Putamen (tissue), 1 donor: ENCODE results near the gene WWOX.

Source experiments
- DNase-seq: peaks from one replicate; pipeline ENCODE4 v3.0.0-alpha.2; 2016; ENCODE audit warnings: low spot score

WWOX gene

DNA sequence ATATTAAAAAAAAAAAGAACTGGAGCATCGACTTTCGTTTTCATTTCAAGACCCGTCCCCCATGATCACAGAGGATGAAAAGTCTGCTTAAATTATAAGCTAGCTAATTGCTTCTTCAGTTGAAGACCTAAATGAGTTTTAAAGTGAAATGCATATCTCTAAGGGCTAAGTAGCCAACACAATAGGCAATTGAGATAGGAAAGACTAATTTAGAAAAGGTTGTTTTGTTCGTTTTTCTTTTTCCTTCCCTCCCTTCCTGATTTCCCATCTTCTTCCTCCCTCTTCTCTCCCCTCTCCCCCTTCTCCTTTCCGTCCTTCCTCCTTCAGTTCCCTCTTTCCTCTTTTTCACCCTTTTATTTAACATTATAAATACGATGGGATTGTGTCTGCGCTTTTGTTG lies 377.2 kb downstream of the WWOX start:
- no peak for DNase-seq

DNA sequence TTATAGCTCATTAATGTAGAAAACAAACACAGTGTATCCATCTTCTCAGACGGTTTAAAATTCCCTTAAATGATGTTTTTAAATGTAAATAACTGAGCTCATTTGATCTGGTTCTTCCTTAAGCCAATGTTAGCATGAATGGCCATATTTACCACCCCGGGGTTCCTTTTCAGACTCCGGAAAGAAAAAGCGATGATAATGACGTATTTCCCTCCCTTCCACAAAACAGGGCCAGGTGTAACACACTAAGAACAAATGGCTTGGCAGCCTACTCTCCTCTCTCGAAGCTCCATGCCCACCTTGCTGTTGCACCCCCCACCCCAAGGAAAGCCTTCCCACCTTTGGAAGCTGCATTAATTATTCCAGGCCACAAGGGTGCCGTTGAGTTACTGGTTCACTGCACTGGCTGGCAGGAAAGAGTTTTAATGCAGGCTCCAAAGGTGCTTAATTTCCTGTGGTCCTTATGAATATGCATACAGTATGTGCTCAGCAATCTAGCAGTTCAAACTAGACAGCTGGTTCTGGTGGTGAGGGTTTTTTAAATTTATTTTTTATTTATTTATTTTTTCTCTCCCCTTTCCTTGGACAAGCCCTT lies 378.9 kb downstream of the WWOX start:
- DNase-seq, result no peak

DNA sequence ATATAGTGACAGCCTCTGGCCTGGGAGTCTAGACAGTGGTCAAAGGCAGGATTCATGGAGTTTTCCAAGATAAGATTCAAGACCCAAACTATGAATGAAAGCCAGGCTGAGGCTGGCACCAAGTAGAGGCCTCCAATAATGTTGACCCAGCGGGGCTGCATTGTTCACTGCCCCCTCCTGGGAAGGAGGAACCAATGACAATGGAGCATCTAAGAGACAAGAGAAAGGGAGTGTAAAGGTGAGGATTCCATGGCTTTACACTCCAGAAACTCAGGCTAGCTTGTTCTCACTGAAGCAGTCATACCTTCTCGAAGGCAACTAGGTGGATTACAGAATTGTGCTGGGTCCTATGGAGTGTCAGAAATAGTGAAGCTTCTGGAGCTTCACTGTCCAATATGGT lies 380.3 kb downstream of the WWOX start:
- no peak for DNase-seq

DNA sequence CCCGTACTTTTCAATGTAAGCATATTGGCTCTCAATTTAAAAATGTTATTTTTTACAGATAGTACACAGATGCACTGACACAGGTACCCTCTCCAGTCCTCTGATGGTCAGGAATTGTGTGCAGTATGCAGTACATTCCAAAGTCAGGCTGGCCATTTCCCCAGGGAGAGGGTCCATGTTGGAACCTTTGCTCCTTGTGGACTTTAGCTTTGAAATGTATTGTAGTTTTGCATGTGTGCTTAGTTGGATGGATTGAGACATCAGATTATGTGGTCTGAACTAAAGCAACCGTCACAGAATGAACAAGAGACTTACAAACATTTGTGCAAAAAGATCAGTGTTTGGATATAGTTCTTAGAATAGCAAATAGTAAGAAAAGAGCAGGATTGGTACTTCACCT lies 381.1 kb downstream of the WWOX start:
- no peak for DNase-seq

DNA sequence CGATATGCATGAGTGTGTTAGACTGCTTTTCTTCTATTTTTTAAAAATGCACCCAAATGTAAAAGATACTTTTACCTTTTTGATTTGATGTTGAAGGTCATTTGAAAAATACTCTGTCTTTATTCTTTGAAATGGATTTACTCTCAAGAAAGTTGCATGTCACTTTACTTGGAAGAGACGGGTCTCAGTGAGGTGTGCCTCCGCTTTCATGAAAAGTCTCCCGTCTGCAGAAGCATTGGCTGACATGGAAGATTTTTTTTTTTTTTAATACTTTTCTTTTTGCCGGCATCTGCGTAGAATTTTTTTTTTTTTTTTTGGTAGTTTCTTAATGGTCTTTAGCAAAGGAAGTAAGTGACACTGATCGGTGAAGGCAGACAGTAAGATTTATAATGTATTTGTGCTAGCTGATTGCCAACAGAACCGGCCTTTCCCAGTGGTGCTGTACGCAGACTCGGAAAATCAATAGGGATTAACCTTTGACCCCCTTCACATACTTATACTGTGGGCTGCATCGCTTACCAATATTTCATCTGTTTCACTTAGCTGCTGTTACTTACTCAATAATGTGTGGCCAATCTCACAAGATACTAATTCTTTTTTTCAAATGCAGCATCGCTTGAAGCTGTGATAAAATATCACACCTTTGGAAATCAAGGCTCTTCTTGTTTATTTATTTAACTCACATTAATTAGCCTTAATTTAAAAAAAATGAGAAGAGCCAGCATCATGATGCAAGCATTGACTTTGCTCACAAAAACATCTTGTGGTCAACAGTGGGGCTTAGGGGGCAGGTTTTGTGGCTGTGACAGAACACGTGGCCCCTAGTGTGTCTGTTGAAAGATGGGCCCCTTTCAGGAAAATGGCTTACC lies 383.9 kb downstream of the WWOX start:
- DNase-seq, result no peak

DNA sequence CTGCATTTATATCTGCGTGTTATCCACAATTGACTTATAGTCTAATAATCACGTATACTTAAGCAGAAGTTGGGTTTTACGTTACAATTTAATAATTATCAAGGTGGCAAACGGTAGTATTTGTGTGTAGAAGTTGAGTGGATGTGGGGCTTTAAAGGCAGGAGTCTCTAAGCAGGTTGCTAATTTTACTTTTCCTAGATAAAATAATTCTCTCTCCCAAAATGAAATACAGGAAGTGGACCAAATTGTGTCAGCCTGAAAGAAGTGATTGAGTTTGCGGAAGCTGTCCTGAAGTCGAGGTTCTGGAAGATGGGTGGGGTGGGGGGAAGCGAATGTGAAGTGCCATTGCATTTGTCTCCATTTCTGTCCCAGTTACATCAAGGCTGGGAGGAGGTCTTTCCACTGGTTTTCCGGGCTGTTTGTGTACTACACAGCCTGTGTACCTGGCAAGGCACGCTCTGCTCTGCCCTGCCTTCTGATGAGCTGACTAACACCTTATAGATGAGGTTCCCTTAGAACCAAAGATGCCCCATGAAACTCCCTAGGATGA lies 385.1 kb downstream of the WWOX start:
- DNase-seq, result no peak

DNA sequence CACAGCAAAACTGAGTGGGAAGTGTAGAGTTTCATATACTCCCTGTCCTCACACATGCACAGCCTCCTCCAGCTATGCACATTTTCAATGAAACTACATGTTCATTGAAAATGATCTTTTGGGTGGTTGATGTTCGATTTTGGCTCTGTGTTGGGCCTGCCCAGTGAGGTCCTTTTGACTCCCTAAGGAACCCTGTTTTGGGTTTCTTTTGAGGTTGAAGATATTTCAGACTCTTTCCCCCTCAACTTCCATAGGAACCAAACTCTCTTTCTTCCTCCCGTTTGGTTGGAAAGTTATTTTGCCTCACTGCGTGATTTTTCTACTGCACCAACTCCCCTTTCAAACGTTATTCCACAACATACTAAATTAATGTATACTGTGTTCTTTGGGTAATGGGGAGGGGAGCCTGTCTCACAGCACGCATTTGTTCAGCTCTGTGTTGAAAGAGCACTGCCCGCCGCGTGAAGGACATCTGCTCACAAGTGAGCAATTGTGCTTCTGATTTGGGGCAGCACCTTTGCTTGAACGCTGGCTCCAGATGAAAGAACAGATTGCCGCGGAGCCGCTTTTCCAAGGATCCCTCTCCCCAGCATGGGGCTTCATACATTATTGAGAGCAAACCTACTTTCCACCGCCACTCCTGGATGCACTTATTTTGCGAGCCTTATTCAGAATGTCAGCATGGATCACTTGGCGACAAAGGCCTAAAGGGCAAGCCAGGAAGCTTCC lies 385.9 kb downstream of the WWOX start:
- no peak for DNase-seq

DNA sequence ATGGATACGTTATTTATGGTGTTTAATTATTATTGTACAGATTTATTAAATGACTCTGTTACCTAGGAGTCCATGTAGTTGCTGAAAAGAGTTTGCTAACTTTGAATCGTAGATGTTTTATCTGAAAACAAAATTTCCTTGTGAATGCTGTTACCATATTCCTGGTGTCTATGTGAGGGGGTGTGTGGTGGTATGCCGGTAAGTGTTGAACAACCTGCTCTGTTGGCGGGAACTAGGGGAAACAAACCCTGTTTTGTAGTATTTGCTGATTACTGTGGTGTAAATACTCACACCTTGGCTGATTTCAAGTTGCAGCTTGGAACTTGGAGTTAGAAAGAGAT lies 386.4 kb downstream of the WWOX start:
- DNase-seq, result no peak

DNA sequence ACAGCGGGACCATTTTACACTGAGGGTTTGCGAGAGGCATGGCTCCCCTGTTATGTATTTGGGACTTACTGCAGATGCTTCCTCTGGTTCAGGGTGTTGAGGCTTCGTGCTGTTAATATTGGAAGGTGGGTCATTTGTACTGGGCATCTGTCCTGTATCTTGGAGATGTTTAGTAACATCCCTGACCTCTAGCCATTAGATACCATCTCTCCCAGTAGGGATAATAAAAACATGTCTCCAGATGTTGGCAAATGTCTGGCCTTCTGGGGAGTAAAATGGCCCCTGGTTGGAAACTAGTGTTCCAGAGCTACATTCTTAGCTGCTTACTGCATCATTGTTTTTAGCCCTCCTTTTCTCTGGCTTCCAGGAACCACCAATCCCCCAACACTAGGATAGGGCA lies 388.0 kb downstream of the WWOX start:
- no peak for DNase-seq

DNA sequence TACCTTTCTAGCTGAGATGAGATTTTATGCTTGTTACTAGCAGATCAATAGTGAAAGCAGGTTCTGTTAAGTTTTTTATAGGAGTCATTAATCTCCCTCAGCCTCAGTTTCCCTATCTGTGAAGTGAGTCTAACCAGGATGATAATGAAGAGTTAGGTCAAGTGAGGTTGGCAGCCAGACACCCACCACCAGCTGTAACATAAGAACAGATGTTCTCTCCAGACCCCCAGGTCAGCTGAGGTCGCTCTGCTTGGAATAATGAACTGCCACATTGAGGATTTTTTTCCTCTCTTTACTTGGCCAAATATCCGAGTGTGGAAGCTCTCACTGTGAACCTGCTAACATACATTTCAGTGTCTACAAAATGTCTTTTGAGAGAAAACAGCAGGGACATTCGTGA lies 389.6 kb downstream of the WWOX start:
- no peak for DNase-seq

DNA sequence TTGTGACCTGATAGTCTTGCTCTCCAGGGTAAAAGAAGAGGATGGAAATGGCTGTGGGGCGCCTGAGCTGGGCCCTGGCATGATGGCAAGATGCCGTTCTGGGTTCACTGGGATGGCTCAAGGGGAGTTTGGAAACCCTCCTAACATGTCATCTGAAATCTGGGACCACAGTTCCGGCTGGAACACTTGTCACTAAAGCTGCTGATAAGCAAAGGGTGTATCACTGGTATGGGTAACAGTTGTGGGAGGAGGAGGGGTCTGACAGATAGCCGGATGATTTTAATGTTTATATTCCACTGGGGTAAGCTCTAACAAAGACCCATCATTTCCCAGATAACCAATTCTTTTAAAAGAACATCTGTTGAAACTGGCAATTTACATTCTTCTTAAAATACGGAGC lies 390.2 kb downstream of the WWOX start:
- DNase-seq, result no peak

DNA sequence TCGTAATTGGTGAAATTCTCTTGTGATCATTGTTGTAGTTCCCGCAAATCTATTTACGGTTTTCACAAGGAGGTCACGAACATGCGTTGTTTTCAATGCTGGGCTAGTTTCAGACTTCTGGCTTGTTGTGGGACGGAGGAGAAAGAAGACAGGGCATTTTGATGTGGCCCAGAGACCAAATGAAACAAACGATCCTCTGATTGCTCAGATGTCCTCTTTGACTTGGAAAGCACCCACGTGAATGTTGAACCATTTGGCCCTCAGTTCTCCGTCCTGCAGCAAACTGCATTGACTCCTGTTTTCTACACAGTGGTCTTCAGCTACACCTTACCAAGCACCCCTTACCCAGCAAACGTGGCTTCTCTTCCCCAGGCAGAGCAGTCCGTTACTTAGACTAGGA lies 391.0 kb downstream of the WWOX start:
- DNase-seq, result peak; percentile 52

DNA sequence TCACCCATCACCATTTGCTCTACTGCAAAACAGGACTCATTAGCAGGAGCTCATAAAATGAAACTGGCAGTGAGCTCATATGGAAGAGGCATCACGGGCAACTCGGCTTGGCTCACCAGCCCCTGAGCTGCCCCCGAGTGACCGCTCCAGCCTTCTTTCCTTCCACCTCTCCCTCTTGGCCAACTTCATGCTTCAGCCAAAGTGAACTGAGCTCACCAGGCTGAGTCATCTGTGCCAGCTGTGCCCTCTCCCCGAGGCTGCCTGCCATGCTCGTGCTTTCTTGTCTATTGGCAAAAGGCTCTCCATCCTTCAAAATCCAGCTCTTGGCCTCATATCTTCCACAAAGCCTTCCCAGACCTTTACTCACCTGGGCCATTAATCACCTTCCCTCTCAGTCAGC lies 391.4 kb downstream of the WWOX start:
- peak; percentile 52 for DNase-seq

DNA sequence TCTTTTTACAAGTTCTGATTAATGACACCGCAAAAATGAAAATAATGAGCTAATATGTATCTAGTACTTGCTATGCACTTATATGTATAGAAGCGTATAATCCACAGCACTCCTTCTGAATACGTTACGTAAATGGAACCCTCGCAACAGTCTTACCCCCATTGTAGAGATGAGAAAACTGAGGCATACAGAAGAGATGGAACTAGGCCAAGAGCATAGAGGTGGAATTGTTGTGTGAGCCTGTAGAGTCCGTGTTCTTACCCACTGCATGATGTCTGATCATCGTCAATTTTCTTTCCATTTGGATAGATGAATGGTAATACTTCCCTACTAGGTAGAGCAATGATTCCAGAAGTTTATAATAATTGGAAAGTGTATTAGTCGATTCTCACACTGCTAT lies 394.1 kb downstream of the WWOX start:
- DNase-seq, result no peak

DNA sequence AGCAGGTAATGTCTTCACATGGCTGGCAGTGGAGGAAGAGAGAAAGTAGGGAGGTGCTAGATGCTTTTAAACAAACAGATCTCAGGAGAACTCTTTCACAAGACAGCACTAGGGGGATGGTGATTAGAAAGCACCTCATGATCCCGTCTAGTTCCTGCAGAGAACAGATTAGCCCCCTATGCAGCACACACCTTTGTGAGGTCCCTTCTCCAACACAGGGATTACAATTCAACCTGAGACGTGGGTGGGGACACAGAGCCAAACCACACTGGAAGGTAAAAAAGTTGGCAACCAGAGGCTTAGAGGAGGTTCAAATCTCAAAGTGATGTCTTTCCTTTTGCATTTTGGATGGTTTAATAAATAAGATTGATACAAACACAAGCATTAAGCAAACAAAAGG lies 394.7 kb downstream of the WWOX start:
- DNase-seq, result no peak

DNA sequence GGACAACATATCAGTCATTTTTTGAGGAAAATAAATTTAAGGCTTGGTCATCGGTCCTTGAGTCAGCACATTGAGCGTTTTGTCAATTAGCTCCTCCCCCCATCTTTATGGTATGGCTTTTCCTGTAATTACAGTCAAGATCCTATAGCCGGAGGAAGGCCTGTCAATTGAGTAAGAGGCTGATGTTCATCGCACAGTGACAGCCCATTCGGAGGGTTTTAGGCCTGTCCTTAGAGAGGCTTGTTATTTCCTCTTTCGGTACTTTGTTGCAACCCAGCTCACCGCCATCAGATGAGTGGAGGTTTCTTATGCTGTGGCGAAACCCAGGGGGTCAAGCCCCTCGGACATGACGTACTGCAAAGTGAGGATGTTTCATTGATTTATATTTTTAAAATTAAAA lies 395.2 kb downstream of the WWOX start:
- DNase-seq, result no peak

DNA sequence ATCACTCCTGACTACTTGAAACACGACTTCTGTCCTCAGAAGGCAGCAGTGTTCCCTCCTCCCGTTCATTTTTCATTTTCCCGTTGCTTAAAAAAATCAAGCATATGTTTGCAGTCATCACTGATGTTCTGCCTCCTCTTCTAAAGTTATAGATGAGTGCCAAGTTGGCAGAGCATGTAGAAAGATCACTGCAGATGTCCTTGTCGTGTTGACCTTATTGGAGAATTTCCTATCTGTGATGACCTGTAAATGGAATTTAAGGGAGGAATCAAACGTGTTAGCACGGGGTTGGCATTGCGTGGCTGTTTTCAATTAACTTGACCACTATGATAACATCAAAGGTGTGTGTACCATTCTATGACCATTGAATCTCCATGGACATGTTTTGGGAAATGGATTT lies 396.7 kb downstream of the WWOX start:
- DNase-seq, result no peak

DNA sequence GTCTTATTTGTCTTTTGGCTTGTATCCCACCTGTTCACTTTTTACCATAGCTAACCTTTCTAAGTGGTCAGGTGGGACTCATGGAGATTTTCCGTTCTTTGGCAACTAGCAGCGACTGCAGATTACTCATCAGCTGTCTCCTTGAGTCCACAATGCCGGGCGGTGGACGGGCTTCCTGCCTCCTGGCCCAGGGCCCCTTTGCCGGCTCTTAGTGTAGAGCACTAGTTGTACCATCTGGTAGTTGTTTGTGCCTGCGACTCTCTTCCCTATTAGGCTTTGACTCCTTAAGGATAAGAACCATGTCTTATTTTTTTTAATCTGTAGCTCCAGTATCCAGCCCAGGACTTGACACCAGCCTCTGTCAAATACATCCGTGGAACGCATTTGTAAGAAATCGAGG lies 399.9 kb downstream of the WWOX start:
- no peak for DNase-seq

DNA sequence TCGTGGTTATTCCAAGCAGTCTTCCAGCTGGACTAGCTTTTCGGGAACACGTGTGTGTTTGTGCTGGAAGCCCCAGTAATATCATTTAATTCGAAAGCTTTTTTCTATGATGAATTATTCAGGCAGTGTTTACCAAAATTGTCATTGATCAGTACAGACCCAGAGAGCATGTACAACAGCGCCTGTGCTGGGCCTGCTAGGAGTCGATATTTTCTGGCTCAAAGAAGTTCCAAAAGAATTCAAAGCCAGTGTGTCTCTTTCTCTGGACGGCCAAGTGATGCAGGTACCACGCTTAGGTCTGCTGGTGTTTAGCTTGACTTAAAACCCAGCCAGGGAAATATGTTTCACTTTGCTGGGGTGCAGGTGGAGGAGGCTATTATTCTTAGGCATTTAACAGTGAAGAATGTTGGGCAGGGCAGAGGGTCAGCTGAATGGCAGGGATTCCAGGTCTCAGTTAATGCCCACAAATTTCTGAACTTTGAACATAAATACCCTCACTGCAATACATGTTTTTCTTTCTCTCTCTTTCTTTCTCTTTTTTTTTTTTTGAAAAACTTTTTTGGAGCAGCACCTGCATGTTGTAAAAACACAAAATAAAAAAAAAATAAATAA lies 401.3 kb downstream of the WWOX start:
- DNase-seq, result no peak

DNA sequence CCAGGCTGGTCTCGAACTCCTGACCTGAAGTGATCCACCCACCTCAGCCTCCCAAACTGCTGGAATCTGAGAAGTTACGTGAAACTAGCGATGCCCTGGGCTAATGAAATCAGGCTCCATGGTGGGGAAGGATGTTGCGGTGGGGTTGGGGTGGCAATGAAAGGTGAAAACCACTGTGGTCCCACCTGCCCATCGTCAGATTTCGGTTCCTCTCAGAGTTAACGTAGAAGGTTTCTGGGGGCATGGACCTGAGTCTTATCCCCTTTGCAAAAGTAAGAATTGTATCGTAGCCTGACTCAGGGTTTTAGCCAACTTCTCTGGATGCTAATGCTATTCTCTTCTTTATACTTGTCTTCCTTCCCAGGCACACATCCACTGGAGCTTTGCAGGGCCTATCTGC lies 402.3 kb downstream of the WWOX start:
- DNase-seq, result no peak

DNA sequence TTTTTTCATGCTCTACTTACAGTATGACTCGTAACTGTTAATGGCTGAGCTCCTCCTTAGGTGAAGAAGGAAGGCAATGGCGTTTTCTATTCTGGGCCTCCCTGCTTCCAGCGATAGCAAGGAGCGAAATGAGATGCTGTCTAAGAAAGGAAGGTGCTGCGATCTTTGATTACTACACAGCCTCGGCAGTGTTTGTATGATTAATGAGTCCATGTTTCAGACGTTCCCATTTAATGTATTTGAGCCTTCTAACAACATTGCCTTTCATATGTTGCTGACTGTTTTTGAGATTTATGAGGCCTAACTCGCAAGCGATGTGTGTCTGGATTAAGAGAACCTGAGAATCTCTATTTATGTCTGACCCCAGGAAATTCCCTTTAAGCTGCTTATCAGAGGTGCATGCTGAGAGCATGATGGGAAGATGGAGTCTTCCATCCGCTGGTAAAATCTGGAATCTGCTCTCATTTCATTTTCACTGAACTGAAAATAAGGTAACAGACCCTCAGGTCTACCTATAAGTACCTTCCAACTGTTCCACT lies 403.4 kb downstream of the WWOX start:
- no peak for DNase-seq

DNA sequence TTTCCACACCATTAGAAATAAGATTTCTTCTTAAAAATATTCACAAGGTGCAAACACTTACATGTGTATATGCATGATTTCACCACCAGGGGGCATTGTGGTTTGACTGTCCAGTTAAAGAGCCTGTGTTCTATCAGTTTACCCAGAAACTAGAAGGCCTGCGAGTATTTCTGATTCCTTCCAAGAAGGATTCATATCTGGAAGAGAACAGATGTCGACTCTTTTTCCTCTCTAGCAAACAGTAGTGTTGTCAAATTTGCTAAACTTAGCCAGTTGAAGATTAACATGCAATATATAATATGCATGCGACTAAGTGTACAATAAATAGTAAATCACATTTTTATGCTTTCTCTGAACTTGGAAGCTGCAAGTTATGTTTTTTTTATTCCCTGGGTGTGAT lies 404.1 kb downstream of the WWOX start:
- DNase-seq, result peak; percentile 70
